SK-N-SH treated with all-trans-retinoic acid at 6 μM for 48 hours (cell line): ENCODE results near the gene ADGRG6.
A peak's percentile ranks its signal among the peaks of the same experiment; 100 is the strongest.

Source experiments
- ATAC-seq: fragments of 200-7000 bp; cut with Tn5 transposase; 3 replicates; pipeline ENCODE4 v1.9.1; 2020; ENCODE audit warnings: mild to moderate bottlenecking, moderate library complexity
- ARNTL ChIP-seq: fragments of 450-650 bp; formaldehyde crosslinking; IDR thresholded peaks from 2 replicates; pipeline ENCODE4 v1.5.0; 2020; ENCODE audit warnings: low read depth, mild to moderate bottlenecking, moderate library complexity, borderline replicate concordance
- BACH2 ChIP-seq: fragments of 250-450 bp; sonication (Bioruptor Pico); IDR thresholded peaks from 2 replicates; pipeline ENCODE4 v1.9.0; 2021; ENCODE audit warnings: mild to moderate bottlenecking, borderline replicate concordance
- CSDC2 ChIP-seq: fragments of 250-450 bp; sonication (Bioruptor Pico); IDR thresholded peaks from 2 replicates; pipeline ENCODE4 v1.5.0; 2020; ENCODE audit warnings: mild to moderate bottlenecking, moderate library complexity
- ESRRG ChIP-seq: fragments of 250-450 bp; sonication (Bioruptor Pico); IDR thresholded peaks from 2 replicates; pipeline ENCODE4 v1.6.1; 2021; ENCODE audit warnings: mild to moderate bottlenecking
- GLIS3 ChIP-seq: fragments of 250-450 bp; sonication (Bioruptor Pico); IDR thresholded peaks from 2 replicates; pipeline ENCODE4 v1.5.0; 2020; ENCODE audit warnings: mild to moderate bottlenecking, moderate library complexity
- ISL1 ChIP-seq: fragments of 250-450 bp; sonication (Bioruptor Pico); IDR thresholded peaks from 2 replicates; pipeline ENCODE4 v2.1.2; 2022; ENCODE audit warnings: mild to moderate bottlenecking, moderate library complexity
- OSR1 ChIP-seq: fragments of 250-450 bp; sonication (Bioruptor Pico); IDR thresholded peaks from 2 replicates; pipeline ENCODE4 v1.8.0; 2022; ENCODE audit warnings: moderate library complexity, mild to moderate bottlenecking, inconsistent platforms
- RARB ChIP-seq: fragments of 250-450 bp; sonication (Bioruptor Pico); IDR thresholded peaks from 2 replicates; pipeline ENCODE4 v1.8.0; 2021; ENCODE audit warnings: mild to moderate bottlenecking, moderate library complexity
- SNAI2 ChIP-seq: fragments of 250-450 bp; sonication (Bioruptor Pico); IDR thresholded peaks from 2 replicates; pipeline ENCODE4 v1.5.0; 2020; ENCODE audit warnings: mild to moderate bottlenecking, moderate library complexity
- TCF4 ChIP-seq: fragments of 250-450 bp; sonication (Bioruptor Pico); IDR thresholded peaks from 2 replicates; pipeline ENCODE4 v1.8.0; 2021; ENCODE audit warnings: mild to moderate bottlenecking, moderate library complexity, borderline replicate concordance
- TOX ChIP-seq: fragments of 250-450 bp; sonication (Bioruptor Pico); IDR thresholded peaks from 2 replicates; pipeline ENCODE4 v1.8.0; 2021; ENCODE audit warnings: mild to moderate bottlenecking, moderate library complexity, borderline replicate concordance
- ZC3H10 ChIP-seq: fragments of 250-450 bp; sonication (Bioruptor Pico); IDR thresholded peaks from 2 replicates; pipeline ENCODE4 v1.5.1; 2021; ENCODE audit warnings: mild to moderate bottlenecking, moderate library complexity
- ZFP3 ChIP-seq: fragments of 250-450 bp; sonication (Bioruptor Pico); IDR thresholded peaks from 2 replicates; pipeline ENCODE4 v1.5.0; 2020; ENCODE audit warnings: mild to moderate bottlenecking, moderate library complexity
- ZFP30 ChIP-seq: fragments of 450-650 bp; formaldehyde crosslinking; IDR thresholded peaks from 2 replicates; pipeline ENCODE4 v1.5.0; 2022; ENCODE audit warnings: mild to moderate bottlenecking, moderate library complexity
- ZNF565 ChIP-seq: fragments of 450-650 bp; formaldehyde crosslinking; conservative IDR thresholded peaks from 2 replicates; pipeline ENCODE4 v1.5.0; 2020; ENCODE audit warnings: low read depth, mild to moderate bottlenecking, moderate library complexity
- ZNF70 ChIP-seq: fragments of 450-650 bp; formaldehyde crosslinking; IDR thresholded peaks from 2 replicates; pipeline ENCODE4 v1.5.0; 2020; ENCODE audit warnings: mild to moderate bottlenecking, moderate library complexity
- ZNF8 ChIP-seq: fragments of 450-650 bp; formaldehyde crosslinking; IDR thresholded peaks from 2 replicates; pipeline ENCODE4 v1.5.0; 2020; ENCODE audit warnings: mild to moderate bottlenecking, moderate library complexity
- TF ChIP-seq, protein P1 (sequence below): fragments of 250-450 bp; sonication (Bioruptor Pico); IDR thresholded peaks from 2 replicates; pipeline ENCODE4 v1.5.1; 2021; ENCODE audit warnings: mild to moderate bottlenecking, moderate library complexity
- TF ChIP-seq, protein P2 (sequence below): fragments of 250-450 bp; sonication (Bioruptor Pico); IDR thresholded peaks from 2 replicates; pipeline ENCODE4 v1.5.0; 2020; ENCODE audit warnings: mild to moderate bottlenecking, moderate library complexity
- TF ChIP-seq, protein P3 (sequence below): fragments of 250-450 bp; sonication (Bioruptor Pico); IDR thresholded peaks from 2 replicates; pipeline ENCODE4 v1.5.1; 2020; ENCODE audit warnings: low read depth, mild to moderate bottlenecking, moderate library complexity
- TF ChIP-seq, protein P4 (sequence below): fragments of 250-450 bp; sonication (Bioruptor Pico); IDR thresholded peaks from 2 replicates; pipeline ENCODE4 v1.8.0; 2021; ENCODE audit warnings: low read depth, mild to moderate bottlenecking, moderate library complexity, borderline replicate concordance

Gene ADGRG6

DNA sequence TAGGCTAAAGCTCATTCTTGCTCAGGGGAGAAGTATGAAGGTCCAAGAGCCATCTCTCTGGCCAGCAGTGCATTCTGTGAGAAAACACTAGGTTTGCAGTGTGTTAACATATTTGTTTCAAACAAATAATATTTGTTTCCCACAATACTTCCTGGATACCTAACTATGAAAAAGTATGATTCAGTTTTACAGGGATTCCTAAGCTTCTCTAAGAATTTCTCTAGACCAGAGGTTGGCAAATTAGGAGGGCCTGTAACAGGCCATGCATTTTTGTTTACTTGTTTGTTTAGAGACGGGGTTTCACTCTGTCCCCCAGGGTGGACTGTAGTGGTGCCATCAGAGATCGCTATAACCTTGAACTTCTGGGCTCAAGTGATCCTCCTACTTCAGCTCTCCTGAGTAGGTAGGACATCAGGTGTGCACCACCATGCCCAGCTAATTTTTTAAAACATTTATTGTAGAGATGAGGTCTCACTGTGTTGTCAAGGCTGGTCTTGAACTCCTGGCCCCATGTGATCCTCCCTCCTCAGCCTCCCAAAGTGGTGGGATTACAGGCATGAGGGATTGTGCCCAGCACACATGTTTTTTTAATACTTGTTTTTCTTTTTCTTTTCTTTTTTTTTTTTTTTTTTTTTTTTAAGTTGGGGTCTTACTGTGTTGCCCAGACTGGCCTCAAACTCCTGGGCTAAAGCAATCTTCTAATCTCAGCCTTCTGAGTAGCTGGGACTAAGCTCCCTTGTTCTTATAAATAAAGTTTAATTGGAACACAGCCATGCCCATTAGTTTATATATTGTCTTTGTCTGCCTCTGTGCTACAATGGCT, 71.7 kb downstream of the ADGRG6 start:
- ATAC-seq = peak; percentile 20
- TF ChIP-seq OSR1 (CRISPR knock-in tag) (no peak), SNAI2 (CRISPR knock-in tag) (no peak), ZNF565 (no peak)

DNA sequence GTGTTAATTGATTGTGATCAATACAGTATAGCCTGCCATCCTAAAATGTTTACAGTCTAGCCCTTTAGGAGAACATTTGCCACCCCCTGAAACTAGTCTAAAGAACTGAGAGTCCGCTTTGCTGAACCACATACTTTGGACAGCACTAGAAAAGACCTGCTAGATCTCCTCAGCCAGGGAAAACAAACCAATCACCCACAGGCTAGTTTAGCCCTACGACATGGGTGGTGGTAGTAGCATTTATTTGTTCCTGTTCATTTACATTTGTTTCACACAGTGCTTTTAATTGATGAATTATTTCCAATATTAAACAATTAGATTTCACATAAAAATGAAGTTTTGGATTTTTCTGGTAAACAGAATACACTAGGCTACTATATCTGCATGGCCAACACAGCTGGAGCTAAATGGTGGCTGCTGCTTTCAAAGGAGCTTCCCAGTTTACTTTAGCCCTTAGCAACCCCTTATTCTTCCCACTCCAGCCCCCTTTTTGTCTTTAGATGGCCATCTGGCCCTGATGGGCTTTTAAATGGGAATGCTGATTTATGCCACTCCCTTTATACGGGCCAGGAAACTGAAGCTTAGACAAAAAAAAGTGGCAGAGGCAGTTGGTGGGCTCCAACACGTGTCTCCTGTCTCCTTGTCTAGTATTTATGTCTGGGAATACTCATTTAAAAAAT, 72.4 kb downstream of the ADGRG6 start:
- ATAC-seq = 0 out of 3 replicates have a peak, but pooled peaks have one; percentile 1
- TF ChIP-seq, protein P1, sequence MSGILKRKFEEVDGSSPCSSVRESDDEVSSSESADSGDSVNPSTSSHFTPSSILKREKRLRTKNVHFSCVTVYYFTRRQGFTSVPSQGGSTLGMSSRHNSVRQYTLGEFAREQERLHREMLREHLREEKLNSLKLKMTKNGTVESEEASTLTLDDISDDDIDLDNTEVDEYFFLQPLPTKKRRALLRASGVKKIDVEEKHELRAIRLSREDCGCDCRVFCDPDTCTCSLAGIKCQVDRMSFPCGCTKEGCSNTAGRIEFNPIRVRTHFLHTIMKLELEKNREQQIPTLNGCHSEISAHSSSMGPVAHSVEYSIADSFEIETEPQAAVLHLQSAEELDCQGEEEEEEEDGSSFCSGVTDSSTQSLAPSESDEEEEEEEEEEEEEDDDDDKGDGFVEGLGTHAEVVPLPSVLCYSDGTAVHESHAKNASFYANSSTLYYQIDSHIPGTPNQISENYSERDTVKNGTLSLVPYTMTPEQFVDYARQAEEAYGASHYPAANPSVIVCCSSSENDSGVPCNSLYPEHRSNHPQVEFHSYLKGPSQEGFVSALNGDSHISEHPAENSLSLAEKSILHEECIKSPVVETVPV (CRISPR knock-in tag) = no peak
- no peak for TF ChIP-seq ZNF70 (CRISPR knock-in tag)
- TF ChIP-seq, protein P2, sequence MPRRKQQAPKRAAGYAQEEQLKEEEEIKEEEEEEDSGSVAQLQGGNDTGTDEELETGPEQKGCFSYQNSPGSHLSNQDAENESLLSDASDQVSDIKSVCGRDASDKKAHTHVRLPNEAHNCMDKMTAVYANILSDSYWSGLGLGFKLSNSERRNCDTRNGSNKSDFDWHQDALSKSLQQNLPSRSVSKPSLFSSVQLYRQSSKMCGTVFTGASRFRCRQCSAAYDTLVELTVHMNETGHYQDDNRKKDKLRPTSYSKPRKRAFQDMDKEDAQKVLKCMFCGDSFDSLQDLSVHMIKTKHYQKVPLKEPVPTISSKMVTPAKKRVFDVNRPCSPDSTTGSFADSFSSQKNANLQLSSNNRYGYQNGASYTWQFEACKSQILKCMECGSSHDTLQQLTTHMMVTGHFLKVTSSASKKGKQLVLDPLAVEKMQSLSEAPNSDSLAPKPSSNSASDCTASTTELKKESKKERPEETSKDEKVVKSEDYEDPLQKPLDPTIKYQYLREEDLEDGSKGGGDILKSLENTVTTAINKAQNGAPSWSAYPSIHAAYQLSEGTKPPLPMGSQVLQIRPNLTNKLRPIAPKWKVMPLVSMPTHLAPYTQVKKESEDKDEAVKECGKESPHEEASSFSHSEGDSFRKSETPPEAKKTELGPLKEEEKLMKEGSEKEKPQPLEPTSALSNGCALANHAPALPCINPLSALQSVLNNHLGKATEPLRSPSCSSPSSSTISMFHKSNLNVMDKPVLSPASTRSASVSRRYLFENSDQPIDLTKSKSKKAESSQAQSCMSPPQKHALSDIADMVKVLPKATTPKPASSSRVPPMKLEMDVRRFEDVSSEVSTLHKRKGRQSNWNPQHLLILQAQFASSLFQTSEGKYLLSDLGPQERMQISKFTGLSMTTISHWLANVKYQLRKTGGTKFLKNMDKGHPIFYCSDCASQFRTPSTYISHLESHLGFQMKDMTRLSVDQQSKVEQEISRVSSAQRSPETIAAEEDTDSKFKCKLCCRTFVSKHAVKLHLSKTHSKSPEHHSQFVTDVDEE (CRISPR knock-in tag) = no peak
- no peak for TF ChIP-seq TOX (CRISPR knock-in tag)
- TF ChIP-seq ZNF565 = no peak
- TF ChIP-seq ZFP3 (CRISPR knock-in tag) = no peak

DNA sequence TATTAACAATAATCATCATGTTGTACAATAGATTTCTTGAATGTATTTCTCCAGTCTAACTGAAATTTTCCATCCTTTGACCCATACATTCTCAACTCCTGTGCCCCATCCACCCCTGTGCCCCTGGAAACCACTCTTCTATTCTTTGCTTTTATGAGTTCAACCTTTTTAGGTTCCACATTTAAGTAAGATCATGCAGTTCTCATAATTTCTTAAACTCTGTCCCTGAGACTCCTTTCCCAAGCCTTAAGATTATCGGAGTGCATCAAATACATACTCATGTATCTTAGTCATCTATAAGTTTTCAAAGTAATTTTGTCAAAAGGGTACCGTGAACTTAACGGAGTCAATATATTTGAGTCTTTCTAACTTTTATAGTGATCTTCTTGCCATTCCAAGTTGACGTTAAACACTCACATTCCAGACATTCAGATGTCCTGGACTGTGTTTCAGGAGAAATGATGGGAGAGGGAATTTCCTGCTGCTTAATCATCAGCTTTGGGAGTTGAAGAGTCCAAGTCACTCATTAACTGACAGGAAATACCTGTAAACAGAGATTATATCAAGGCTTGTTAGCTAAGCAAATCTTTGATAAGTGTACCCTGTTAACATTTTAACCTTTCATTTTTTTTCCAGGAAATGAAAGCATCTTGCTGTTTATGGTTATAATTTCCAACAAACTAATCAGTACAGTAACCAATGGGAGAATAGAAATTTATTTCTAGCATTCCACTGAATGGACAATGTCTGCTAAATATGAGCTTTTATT, 73.3 kb downstream of the ADGRG6 start:
- ATAC-seq = peak; percentile 61
- TF ChIP-seq ZFP30 (CRISPR knock-in tag) = no peak
- no peak for TF ChIP-seq ISL1 (CRISPR knock-in tag)
- TF ChIP-seq, protein P1 (CRISPR knock-in tag) = no peak
- no peak for TF ChIP-seq ZNF70 (CRISPR knock-in tag)
- no peak for TF ChIP-seq ESRRG
- TF ChIP-seq BACH2 = no peak
- TF ChIP-seq CSDC2 (CRISPR knock-in tag) = no peak
- peak; percentile 95 for TF ChIP-seq TOX (CRISPR knock-in tag)
- TF ChIP-seq ZNF8 (CRISPR knock-in tag) = no peak
- TF ChIP-seq, protein P2 (CRISPR knock-in tag) = no peak
- TF ChIP-seq SNAI2 (CRISPR knock-in tag) = no peak
- no peak for TF ChIP-seq GLIS3 (CRISPR knock-in tag)
- peak; percentile 89; the same call in 1 of the 2 replicates for TF ChIP-seq ZC3H10 (CRISPR knock-in tag)
- TF ChIP-seq, protein P3, sequence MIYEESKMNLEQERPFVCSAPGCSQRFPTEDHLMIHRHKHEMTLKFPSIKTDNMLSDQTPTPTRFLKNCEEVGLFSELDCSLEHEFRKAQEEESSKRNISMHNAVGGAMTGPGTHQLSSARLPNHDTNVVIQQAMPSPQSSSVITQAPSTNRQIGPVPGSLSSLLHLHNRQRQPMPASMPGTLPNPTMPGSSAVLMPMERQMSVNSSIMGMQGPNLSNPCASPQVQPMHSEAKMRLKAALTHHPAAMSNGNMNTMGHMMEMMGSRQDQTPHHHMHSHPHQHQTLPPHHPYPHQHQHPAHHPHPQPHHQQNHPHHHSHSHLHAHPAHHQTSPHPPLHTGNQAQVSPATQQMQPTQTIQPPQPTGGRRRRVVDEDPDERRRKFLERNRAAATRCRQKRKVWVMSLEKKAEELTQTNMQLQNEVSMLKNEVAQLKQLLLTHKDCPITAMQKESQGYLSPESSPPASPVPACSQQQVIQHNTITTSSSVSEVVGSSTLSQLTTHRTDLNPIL (CRISPR knock-in tag) = no peak
- TF ChIP-seq, protein P4, sequence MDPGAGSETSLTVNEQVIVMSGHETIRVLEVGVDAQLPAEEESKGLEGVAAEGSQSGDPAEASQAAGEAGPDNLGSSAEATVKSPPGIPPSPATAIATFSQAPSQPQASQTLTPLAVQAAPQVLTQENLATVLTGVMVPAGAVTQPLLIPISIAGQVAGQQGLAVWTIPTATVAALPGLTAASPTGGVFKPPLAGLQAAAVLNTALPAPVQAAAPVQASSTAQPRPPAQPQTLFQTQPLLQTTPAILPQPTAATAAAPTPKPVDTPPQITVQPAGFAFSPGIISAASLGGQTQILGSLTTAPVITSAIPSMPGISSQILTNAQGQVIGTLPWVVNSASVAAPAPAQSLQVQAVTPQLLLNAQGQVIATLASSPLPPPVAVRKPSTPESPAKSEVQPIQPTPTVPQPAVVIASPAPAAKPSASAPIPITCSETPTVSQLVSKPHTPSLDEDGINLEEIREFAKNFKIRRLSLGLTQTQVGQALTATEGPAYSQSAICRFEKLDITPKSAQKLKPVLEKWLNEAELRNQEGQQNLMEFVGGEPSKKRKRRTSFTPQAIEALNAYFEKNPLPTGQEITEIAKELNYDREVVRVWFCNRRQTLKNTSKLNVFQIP (CRISPR knock-in tag) = no peak
- no peak for TF ChIP-seq ARNTL
- no peak for TF ChIP-seq TCF4 (CRISPR knock-in tag)
- TF ChIP-seq RARB = peak; percentile 94; the same call in 1 of the 2 replicates
- no peak for TF ChIP-seq ZFP3 (CRISPR knock-in tag)
- TF ChIP-seq ZNF565 = no peak
